Breast epithelium (tissue), 3 donors: ENCODE results near the gene NDUFB2.

Source experiments
- POLR2A ChIP-seq: fragments of 450-650 bp; IDR thresholded peaks from one replicate; pipeline ENCODE4 v1.6.1; 2016; ENCODE audit warnings: antibody characterized with exemption, mild to moderate bottlenecking, moderate library complexity
- TF ChIP-seq, protein P1 (sequence below), 3 donors: fragments of 450-650 bp; IDR thresholded peaks; one replicate each; pipeline ENCODE4 v1.5.1; 2016 to 2017; ENCODE audit warnings: antibody characterized with exemption in 3 of 3, mild to moderate bottlenecking in 3 of 3, moderate library complexity in 3 of 3

DNA sequence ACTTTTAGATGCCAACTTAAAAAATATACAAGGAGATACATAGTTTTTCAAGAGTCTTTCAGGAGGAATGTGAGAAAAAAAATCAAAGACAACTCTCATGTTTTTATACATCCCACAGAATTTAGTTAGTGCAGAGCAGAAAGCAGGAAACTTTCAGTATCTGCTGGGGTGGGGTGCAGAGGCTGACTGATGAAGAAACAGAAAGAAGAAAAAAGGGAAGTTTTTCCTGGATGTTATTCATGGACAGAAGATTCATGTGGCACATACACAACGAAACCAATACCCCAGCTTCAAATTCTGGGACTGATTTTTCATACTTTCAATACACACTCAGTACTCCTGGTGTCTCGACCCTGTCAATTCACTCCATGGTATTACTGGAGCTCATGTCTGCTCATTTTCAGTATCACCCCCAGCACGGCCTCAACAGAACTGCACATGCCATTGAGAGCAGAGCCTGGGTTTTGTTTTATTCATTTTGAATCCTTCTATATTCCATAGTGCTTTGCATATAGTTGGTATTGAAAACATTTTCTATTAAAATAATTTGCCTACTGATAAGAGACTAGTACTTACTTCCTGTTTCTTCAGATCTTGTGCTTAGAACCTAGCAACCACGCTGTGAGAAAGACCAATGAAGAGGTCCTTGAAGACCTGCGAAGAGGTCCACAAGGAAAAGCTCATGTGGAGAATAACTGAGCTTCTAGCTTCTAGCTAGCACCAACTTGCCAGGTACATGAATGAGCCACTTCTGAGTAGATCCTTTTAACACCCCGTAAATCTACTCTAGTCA lies 49.0 kb downstream of the NDUFB2 start:
- TF ChIP-seq POLR2A, result no peak
- TF ChIP-seq, protein P1, sequence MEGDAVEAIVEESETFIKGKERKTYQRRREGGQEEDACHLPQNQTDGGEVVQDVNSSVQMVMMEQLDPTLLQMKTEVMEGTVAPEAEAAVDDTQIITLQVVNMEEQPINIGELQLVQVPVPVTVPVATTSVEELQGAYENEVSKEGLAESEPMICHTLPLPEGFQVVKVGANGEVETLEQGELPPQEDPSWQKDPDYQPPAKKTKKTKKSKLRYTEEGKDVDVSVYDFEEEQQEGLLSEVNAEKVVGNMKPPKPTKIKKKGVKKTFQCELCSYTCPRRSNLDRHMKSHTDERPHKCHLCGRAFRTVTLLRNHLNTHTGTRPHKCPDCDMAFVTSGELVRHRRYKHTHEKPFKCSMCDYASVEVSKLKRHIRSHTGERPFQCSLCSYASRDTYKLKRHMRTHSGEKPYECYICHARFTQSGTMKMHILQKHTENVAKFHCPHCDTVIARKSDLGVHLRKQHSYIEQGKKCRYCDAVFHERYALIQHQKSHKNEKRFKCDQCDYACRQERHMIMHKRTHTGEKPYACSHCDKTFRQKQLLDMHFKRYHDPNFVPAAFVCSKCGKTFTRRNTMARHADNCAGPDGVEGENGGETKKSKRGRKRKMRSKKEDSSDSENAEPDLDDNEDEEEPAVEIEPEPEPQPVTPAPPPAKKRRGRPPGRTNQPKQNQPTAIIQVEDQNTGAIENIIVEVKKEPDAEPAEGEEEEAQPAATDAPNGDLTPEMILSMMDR (IDR thresholded peaks at IDR 0.05), result no peak
